GM12878 (cell line): Measurements from ENCODE around the gene EML5. TPM values are rescaled to one million over a fixed set of nuclear protein-coding genes. Genes with fewer than 3 reads are reported as not detected.

Experiments
- ATAC-seq: fragments of 200-7000 bp; cut with Tn5 transposase; 3 replicates; pipeline ENCODE4 v1.9.1; 2020; ENCODE audit warnings: mild to moderate bottlenecking, moderate library complexity
- BruUV-seq: library from RNA; stranded (reverse); fragments of 400-500 nt; replicated peaks from 2 replicates; lab custom pipeline; 2021; lab: Mats Ljungman, UMichigan
- CTCF ChIA-PET: fragments of 300-600 bp; sonication (Branson Sonifier 250); formaldehyde crosslinking; extraction: SDS; loops from one replicate; lab custom pipeline; 2021; ENCODE audit warnings: inconsistent platforms; lab: Yijun Ruan, JAX
- POLR2A ChIA-PET: fragments of 350-600 bp; formaldehyde crosslinking; extraction: SDS; loops from one replicate; lab custom pipeline; 2021; ENCODE audit warnings: inconsistent platforms; lab: Charles Lee
- RAD21 ChIA-PET: fragments of 300-600 bp; sonication (Branson Sonifier 250); formaldehyde crosslinking; loops from one replicate; lab custom pipeline; 2023; ENCODE audit warnings: antibody characterized with exemption; ENCODE audit not compliant: unreplicated experiment; lab: Charles Lee
- SMC1A ChIA-PET: fragments of 300-600 bp; sonication (Branson Sonifier 250); formaldehyde crosslinking; loops from one replicate; lab custom pipeline; 2023; ENCODE audit not compliant: unreplicated experiment, uncharacterized antibody; lab: Charles Lee
- DNase-seq: peaks from one replicate; pipeline ENCODE4 v3.0.0-alpha.2; 2011; ENCODE audit warnings: low read depth, low spot score
- FAIRE-seq: peaks from 3 replicates; lab custom pipeline; 2011; peaks lifted over from hg19 to GRCh38; lab: Jason Lieb, UNC
- H2AFZ ChIP-seq: 2 replicates; pipeline ENCODE4 v1.6.0; 2011; ENCODE audit warnings: low read depth, low read length, control low read depth; ENCODE audit not compliant: control insufficient read depth
- H3K27ac ChIP-seq: 2 replicates; pipeline ENCODE4 v1.5.1; 2011; ENCODE audit warnings: control low read depth; ENCODE audit not compliant: control insufficient read depth, insufficient read depth
- H3K27me3 ChIP-seq, 2 experiments: replicated peaks in 1 of 2; 2 replicates each; pipeline versions ENCODE4 v1.6.0 to v1.6.1; 2011; ENCODE audit warnings: low read length in 1 of 2; ENCODE audit not compliant: control insufficient read depth in 2 of 2, insufficient read depth in 2 of 2
- H3K36me3 ChIP-seq, 2 experiments: 2 replicates each; pipeline ENCODE4 v1.5.1; 2011; ENCODE audit warnings: low read length in 1 of 2; ENCODE audit not compliant: control insufficient read depth in 2 of 2, insufficient read depth in 2 of 2
- H3K4me1 ChIP-seq: 2 replicates; pipeline ENCODE4 v1.6.1; 2011; ENCODE audit warnings: mild to moderate bottlenecking, low read length, moderate library complexity, mixed read lengths; ENCODE audit not compliant: control insufficient read depth, insufficient read depth
- H3K4me2 ChIP-seq: 2 replicates; pipeline ENCODE4 v1.6.0; 2011; ENCODE audit warnings: control low read depth; ENCODE audit not compliant: control insufficient read depth, insufficient read depth
- H3K4me3 ChIP-seq: fragments of 200-600 bp; sonication (generic); 2 replicates; pipeline ENCODE4 v1.5.1; 2016
- H3K79me2 ChIP-seq: 2 replicates; pipeline ENCODE4 v1.6.0; 2011; ENCODE audit warnings: low read length; ENCODE audit not compliant: control insufficient read depth, insufficient read depth
- H3K9ac ChIP-seq: 2 replicates; pipeline ENCODE4 v1.8.0; 2011; ENCODE audit warnings: low read length, control low read depth, mixed read lengths; ENCODE audit not compliant: control insufficient read depth, insufficient read depth
- H3K9me3 ChIP-seq: replicated peaks from 3 replicates; pipeline ENCODE4 v1.5.1; 2011; ENCODE audit warnings: mild to moderate bottlenecking, low read length; ENCODE audit not compliant: control insufficient read depth, insufficient read depth
- H4K20me1 ChIP-seq: 2 replicates; pipeline ENCODE4 v1.6.0; 2011; ENCODE audit not compliant: control insufficient read depth, insufficient read depth
- BRCA1 ChIP-seq: IDR thresholded peaks from 2 replicates; pipeline ENCODE4 v1.6.1; 2011; ENCODE audit warnings: low read depth, low read length, improper control_type of control experiment
- EZH2 ChIP-seq: IDR thresholded peaks from 2 replicates; pipeline ENCODE4 v1.6.1; 2012; ENCODE audit warnings: low read depth, mild to moderate bottlenecking, control low read depth, inconsistent platforms, low read length, borderline replicate concordance; ENCODE audit not compliant: control insufficient read depth
- MTA2 ChIP-seq: fragments of 450-650 bp; IDR thresholded peaks from 2 replicates; pipeline ENCODE4 v1.6.1; 2016; ENCODE audit warnings: low read depth, mild to moderate bottlenecking, moderate library complexity
- PAX8 ChIP-seq: fragments of 450-650 bp; IDR thresholded peaks from 2 replicates; pipeline ENCODE4 v1.6.1; 2017; ENCODE audit warnings: mild to moderate bottlenecking, moderate library complexity
- PML ChIP-seq: IDR thresholded peaks from 2 replicates; pipeline ENCODE4 v1.6.1; 2012; ENCODE audit warnings: low read length, inconsistent platforms
- POLR2AphosphoS2 ChIP-seq: IDR thresholded peaks from 2 replicates; pipeline ENCODE4 v1.6.1; 2011; ENCODE audit warnings: low read depth, mild to moderate bottlenecking, low read length, improper control_type of control experiment, moderate library complexity
- SMARCA5 ChIP-seq: fragments of 450-650 bp; IDR thresholded peaks from 2 replicates; pipeline ENCODE4 v1.6.1; 2017; ENCODE audit warnings: mild to moderate bottlenecking
- ZNF622 ChIP-seq: fragments of 450-650 bp; IDR thresholded peaks from 2 replicates; pipeline ENCODE4 v1.6.1; 2017; ENCODE audit warnings: mild to moderate bottlenecking, inconsistent platforms
- WGBS: methylation state at CpG from one replicate; pipeline ENCODE4 v1.1.6; 2016; ENCODE audit warnings: low lambda C conversion rate; ENCODE audit not compliant: insufficient replicate concordance, insufficient coverage; ENCODE audit errors: missing lambda C conversion rate; 5-methylcytosine and 5-hydroxymethylcytosine counted together
- in situ Hi-C: fragments of 300-500 bp; cut with MboI; formaldehyde crosslinking; loops from 9 replicates; pipeline ENCODE4 v1.14.3; 2018; ENCODE audit warnings: mixed read lengths
- intact Hi-C: fragments of 100-400 bp; cut with micrococcal nuclease; formaldehyde crosslinking; loops from one replicate; pipeline ENCODE4 v1.14.2; 2022; ENCODE audit not compliant: unreplicated experiment
- polyA plus RNA-seq, 11 experiments: library from polyadenylated mRNA; depleted of rRNA in 4 of 11; unstranded in 6 of 11; stranded (reverse) in 5 of 11; fragments of >200 nt; fragmentation: Nextera tagmentation in 4 of 11; fragmentation: Illumina TruSeq in 1 of 11; extraction: Ambion mirVana in 4 of 11; extraction: Trizol in 1 of 11; gene quantifications; 1 replicate in 1 of 11; 2 replicates in 10 of 11; pipeline versions ENCODE4 v1.2.1 to v1.2.3, GENCODE V29; 2011 to 2016; ENCODE audit warnings: inconsistent platforms in 2 of 11, missing spikeins in 2 of 11, low read depth in 1 of 11
- total RNA-seq, 4 experiments: library from RNA; depleted of rRNA in 3 of 4; stranded (reverse); fragments of >200 nt in 3 of 4; fragmentation: Illumina TruSeq in 1 of 4; extraction: Trizol in 1 of 4; gene quantifications; 2 replicates each; pipeline versions ENCODE4 v1.2.1 to v1.2.3, GENCODE V29; 2013 to 2021
- TF ChIP-seq, protein P1 (sequence below): fragments of 450-650 bp; IDR thresholded peaks from 2 replicates; pipeline ENCODE4 v1.6.1; 2016; ENCODE audit warnings: mild to moderate bottlenecking
- TF ChIP-seq, protein P2 (sequence below): IDR thresholded peaks from 2 replicates; pipeline ENCODE4 v1.6.1; 2012; ENCODE audit warnings: low read depth, low read length, improper control_type of control experiment
- TF ChIP-seq, protein P3 (sequence below): IDR thresholded peaks from 2 replicates; pipeline ENCODE4 v1.6.1; 2011; ENCODE audit warnings: borderline replicate concordance, low read depth, mild to moderate bottlenecking, moderate library complexity, mixed read lengths, low read length; ENCODE audit not compliant: insufficient read depth; ENCODE audit errors: extremely low read length
- TF ChIP-seq, protein P4 (sequence below): fragments of 450-650 bp; IDR thresholded peaks from 2 replicates; pipeline ENCODE4 v1.6.1; 2017; ENCODE audit warnings: mild to moderate bottlenecking, low read depth, inconsistent platforms; ENCODE audit not compliant: poor library complexity, severe bottlenecking

EML5 gene
- total and polyA plus RNA-seq, 10 of the 15 experiments (the other 5 are each of a cell fraction or from before 2014, with no cell fraction given), result 0.08 to 0.35 (median 0.22) TPM; not detected in 1

GRCh38 chr14:88707088-88707487 is 85.7 kb downstream of the EML5 start:
- TF ChIP-seq, protein P1, sequence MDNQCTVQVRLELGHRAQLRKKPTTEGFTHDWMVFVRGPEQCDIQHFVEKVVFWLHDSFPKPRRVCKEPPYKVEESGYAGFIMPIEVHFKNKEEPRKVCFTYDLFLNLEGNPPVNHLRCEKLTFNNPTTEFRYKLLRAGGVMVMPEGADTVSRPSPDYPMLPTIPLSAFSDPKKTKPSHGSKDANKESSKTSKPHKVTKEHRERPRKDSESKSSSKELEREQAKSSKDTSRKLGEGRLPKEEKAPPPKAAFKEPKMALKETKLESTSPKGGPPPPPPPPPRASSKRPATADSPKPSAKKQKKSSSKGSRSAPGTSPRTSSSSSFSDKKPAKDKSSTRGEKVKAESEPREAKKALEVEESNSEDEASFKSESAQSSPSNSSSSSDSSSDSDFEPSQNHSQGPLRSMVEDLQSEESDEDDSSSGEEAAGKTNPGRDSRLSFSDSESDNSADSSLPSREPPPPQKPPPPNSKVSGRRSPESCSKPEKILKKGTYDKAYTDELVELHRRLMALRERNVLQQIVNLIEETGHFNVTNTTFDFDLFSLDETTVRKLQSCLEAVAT, result no peak
- TF ChIP-seq EZH2, result no peak
- TF ChIP-seq PAX8, result no peak
- TF ChIP-seq MTA2, result no peak
- TF ChIP-seq, protein P2, sequence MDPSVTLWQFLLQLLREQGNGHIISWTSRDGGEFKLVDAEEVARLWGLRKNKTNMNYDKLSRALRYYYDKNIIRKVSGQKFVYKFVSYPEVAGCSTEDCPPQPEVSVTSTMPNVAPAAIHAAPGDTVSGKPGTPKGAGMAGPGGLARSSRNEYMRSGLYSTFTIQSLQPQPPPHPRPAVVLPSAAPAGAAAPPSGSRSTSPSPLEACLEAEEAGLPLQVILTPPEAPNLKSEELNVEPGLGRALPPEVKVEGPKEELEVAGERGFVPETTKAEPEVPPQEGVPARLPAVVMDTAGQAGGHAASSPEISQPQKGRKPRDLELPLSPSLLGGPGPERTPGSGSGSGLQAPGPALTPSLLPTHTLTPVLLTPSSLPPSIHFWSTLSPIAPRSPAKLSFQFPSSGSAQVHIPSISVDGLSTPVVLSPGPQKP, result no peak
- no peak for TF ChIP-seq PML
- TF ChIP-seq, protein P3, sequence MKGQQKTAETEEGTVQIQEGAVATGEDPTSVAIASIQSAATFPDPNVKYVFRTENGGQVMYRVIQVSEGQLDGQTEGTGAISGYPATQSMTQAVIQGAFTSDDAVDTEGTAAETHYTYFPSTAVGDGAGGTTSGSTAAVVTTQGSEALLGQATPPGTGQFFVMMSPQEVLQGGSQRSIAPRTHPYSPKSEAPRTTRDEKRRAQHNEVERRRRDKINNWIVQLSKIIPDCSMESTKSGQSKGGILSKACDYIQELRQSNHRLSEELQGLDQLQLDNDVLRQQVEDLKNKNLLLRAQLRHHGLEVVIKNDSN, result no peak
- TF ChIP-seq, protein P4, sequence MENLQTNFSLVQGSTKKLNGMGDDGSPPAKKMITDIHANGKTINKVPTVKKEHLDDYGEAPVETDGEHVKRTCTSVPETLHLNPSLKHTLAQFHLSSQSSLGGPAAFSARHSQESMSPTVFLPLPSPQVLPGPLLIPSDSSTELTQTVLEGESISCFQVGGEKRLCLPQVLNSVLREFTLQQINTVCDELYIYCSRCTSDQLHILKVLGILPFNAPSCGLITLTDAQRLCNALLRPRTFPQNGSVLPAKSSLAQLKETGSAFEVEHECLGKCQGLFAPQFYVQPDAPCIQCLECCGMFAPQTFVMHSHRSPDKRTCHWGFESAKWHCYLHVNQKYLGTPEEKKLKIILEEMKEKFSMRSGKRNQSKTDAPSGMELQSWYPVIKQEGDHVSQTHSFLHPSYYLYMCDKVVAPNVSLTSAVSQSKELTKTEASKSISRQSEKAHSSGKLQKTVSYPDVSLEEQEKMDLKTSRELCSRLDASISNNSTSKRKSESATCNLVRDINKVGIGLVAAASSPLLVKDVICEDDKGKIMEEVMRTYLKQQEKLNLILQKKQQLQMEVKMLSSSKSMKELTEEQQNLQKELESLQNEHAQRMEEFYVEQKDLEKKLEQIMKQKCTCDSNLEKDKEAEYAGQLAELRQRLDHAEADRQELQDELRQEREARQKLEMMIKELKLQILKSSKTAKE, result no peak
- no peak for TF ChIP-seq BRCA1
- TF ChIP-seq POLR2AphosphoS2, result no peak
- no peak for TF ChIP-seq SMARCA5
- TF ChIP-seq ZNF622, result no peak
- TF ChIP-seq, all 136 proteins: peak for 0
- Histone ChIP-seq H2AFZ (no peak overlapping the region), H3K4me2 (no peak overlapping the region), H3K4me3 (no peak overlapping the region), H3K9me3 (no peaks in the 10 kb centered on the region), H3K27me3 (no peaks in the 10 kb centered on the region), H3K4me1 (no peaks in the 10 kb centered on the region), H3K36me3 (no peaks in the 10 kb centered on the region), H3K9ac (no peak overlapping the region), H3K27ac (no peak overlapping the region), H3K79me2 (no peaks in the 10 kb centered on the region), H4K20me1 (no peaks in the 10 kb centered on the region)
- BruUV-seq, result no TSS peak
- DNase-seq (no peak), FAIRE-seq (no peak), ATAC-seq (no peak)
- WGBS, result 4% methylated on average over 1 of the region's 1 CpG
- intact Hi-C loops (no loop called here), in situ Hi-C loops (no loop called here)
- ChIA-PET RAD21 (no interaction called here), SMC1A (no interaction called here), POLR2A (no interaction called here), CTCF (interaction anchor here (0.9 kb wide), 1 partner anchor 8 kb away, joined by 4 read pairs; no protein-coding TSS in a partner anchor)
